Activated CD4-positive, alpha-beta memory T cell treated with anti-CD3 and anti-CD28 coated beads for 36 hours (primary cell): Measurements from ENCODE around the gene LMTK3. TPM values are rescaled to one million over a fixed set of nuclear protein-coding genes. Genes with fewer than 3 reads are reported as not detected.
"Not testable (repeated sequence)": the region's sequence is repeated elsewhere in the genome, so short reads cannot be mapped to it uniquely, and the experiment has no call there.

Experiments used
- CTCF ChIA-PET: fragments of 350-600 bp; sonication (Branson Sonifier 250); formaldehyde crosslinking; loops from one replicate; lab custom pipeline; 2021; ENCODE audit warnings: antibody characterized with exemption, inconsistent platforms; lab: Charles Lee
- POLR2A ChIA-PET: fragments of 350-600 bp; sonication (Branson Sonifier 250); formaldehyde crosslinking; loops from one replicate; lab custom pipeline; 2021; ENCODE audit warnings: antibody characterized with exemption; lab: Charles Lee
- DNase-seq: peaks from one replicate; pipeline ENCODE4 v3.0.0-alpha.2; 2020
- H3K27ac Mint-ChIP-seq: one replicate; pipeline ENCODE4 v1.8.0; 2021; ENCODE audit warnings: mixed read lengths
- H3K27me3 Mint-ChIP-seq: one replicate; pipeline ENCODE4 v1.8.0; 2021; ENCODE audit warnings: mixed read lengths
- H3K36me3 Mint-ChIP-seq: one replicate; pipeline ENCODE4 v1.8.0; 2021; ENCODE audit warnings: mixed read lengths
- H3K4me1 Mint-ChIP-seq: one replicate; pipeline ENCODE4 v1.8.0; 2021; ENCODE audit warnings: low read depth, mixed read lengths
- H3K4me3 Mint-ChIP-seq: one replicate; pipeline ENCODE4 v1.8.0; 2021; ENCODE audit warnings: mild to moderate bottlenecking, mixed read lengths
- H3K9me3 Mint-ChIP-seq: one replicate; pipeline ENCODE4 v1.8.0; 2021; ENCODE audit warnings: mixed read lengths
- intact Hi-C: fragments of 100-400 bp; cut with micrococcal nuclease; formaldehyde crosslinking; loops from one replicate; pipeline ENCODE4 v1.15.1; 2023
- total RNA-seq, 2 experiments: library from RNA; stranded (reverse); gene quantifications; one replicate each; pipeline ENCODE4 v1.2.3, GENCODE V29; 2021

LMTK3 gene
- total RNA-seq, 2 experiments from 2014 or later: 3.6 to 3.8 TPM

DNA sequence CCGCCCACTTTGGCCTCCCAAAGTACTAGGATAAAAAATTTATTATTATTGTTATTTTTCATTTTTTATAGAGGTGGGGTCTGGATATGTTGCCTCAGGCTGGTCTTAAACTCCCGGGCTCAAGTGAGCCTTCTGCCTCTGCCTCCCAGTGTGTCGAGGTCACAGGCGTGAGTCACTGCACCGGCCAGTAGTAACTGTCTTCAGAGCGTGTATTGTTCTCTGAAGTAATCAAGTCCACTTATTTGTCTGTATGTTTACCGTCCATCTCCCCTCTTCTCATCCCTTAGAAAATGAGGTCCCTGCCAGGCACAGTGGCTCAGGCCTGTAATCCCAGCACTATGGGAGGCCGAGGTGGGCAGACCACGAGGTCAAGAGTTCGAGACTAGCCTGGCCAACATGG is 22.1 kb upstream of the LMTK3 start:
- POLR2A ChIA-PET: no interaction called here
- H3K4me1 Mint-ChIP-seq: no peaks in the 10 kb centered on the region
- H3K36me3 Mint-ChIP-seq: no peaks in the 10 kb centered on the region
- peaks cover 3% of the 10 kb centered on the region for H3K27me3 Mint-ChIP-seq
- intact Hi-C loops: no loop called here
- DNase-seq: no peak
- H3K4me3 Mint-ChIP-seq: no peak overlapping the region
- peaks cover 5% of the 10 kb centered on the region for H3K9me3 Mint-ChIP-seq
- no peak overlapping the region for H3K27ac Mint-ChIP-seq
- CTCF ChIA-PET: no interaction called here

DNA sequence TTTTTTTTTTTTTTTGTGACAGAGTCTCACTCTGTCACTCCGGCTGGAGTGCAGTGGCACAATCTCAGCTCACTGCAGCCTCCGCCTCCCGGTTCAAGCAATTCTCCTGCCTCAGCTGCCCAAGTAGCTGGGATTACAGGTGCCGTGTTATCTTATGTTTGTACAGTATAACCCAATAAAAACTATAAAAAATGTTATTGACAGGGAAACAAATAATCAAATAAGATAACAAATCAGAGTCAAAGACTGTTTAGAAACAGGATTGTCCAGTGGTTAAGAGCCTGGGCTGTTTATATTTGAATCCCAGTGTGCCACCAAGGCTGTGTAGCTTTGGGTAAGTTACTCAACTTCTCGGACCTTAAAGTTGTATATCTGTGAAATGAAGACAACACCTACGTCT is 19.1 kb upstream of the LMTK3 start:
- Mint-ChIP-seq H3K27me3 (peaks cover 5% of the 10 kb centered on the region), H3K4me1 (no peaks in the 10 kb centered on the region), H3K4me3 (no peak overlapping the region), H3K27ac (no peak overlapping the region), H3K9me3 (peaks cover 29% of the 10 kb centered on the region), H3K36me3 (peaks cover 4% of the 10 kb centered on the region)
- POLR2A ChIA-PET: no interaction called here
- DNase-seq: no peak
- intact Hi-C loops: no loop called here
- CTCF ChIA-PET: interaction anchor here (1.2 kb wide), 1 partner anchor 58 kb away, joined by 3 read pairs; no protein-coding TSS in a partner anchor

- Mint-ChIP-seq H3K27me3 (peaks cover 5% of the 10 kb centered on the region), H3K4me3 (no peak overlapping the region), H3K9me3 (peaks cover 29% of the 10 kb centered on the region), H3K4me1 (no peaks in the 10 kb centered on the region), H3K36me3 (peaks cover 4% of the 10 kb centered on the region), H3K27ac (no peak overlapping the region)
- CTCF ChIA-PET: no interaction called here
- DNase-seq: no peak
- intact Hi-C loops: no loop called here
- POLR2A ChIA-PET: no interaction called here
Measured at GRCh38 chr19:48530066-48530720, 18.6 kb upstream of the LMTK3 start.

GRCh38 chr19:48529156-48529555 is 17.5 kb upstream of the LMTK3 start:
- H3K9me3 Mint-ChIP-seq: peaks cover 37% of the 10 kb centered on the region
- H3K4me1 Mint-ChIP-seq: no peaks in the 10 kb centered on the region
- H3K4me3 Mint-ChIP-seq: no peak overlapping the region
- H3K27me3 Mint-ChIP-seq: peaks cover 6% of the 10 kb centered on the region
- H3K36me3 Mint-ChIP-seq: peaks cover 8% of the 10 kb centered on the region
- ChIA-PET CTCF (interaction anchor here (0.6 to 2.4 kb wide), 2 partner anchors 55 to 735 kb away, joined by 4 to 9 read pairs; no protein-coding TSS in a partner anchor), POLR2A (no interaction called here)
- no peak overlapping the region for H3K27ac Mint-ChIP-seq
- intact Hi-C loops: no loop called here
- no peak for DNase-seq

DNA sequence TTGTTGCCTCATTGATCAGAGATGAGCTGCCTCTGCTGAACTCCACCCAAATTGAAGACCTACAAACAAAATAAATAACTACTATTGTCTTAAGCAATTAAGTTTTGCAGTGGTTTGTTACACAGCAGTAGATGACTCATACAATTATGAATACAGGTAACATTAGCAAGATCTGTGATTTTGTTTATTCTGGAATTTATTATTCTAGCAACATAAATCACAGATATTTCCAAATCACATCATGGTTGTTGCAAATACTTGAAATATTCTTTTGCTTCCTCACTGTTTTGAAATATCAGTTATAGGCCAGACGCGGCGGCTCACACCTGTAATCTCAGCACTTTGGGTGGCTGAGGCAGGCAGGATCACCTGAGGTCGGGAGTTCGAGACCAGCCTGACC is 13.1 kb upstream of the LMTK3 start:
- no peak for DNase-seq
- CTCF ChIA-PET: interaction anchor here (1.0 kb wide), 1 partner anchor 19 kb away, joined by 3 read pairs; no protein-coding TSS in a partner anchor
- no peak overlapping the region for H3K4me3 Mint-ChIP-seq
- intact Hi-C loops: no loop called here
- peaks cover 40% of the 10 kb centered on the region for H3K9me3 Mint-ChIP-seq
- POLR2A ChIA-PET: no interaction called here
- peaks cover 8% of the 10 kb centered on the region for H3K36me3 Mint-ChIP-seq
- H3K27me3 Mint-ChIP-seq: peaks cover 5% of the 10 kb centered on the region
- no peak overlapping the region for H3K27ac Mint-ChIP-seq
- no peaks in the 10 kb centered on the region for H3K4me1 Mint-ChIP-seq

DNA sequence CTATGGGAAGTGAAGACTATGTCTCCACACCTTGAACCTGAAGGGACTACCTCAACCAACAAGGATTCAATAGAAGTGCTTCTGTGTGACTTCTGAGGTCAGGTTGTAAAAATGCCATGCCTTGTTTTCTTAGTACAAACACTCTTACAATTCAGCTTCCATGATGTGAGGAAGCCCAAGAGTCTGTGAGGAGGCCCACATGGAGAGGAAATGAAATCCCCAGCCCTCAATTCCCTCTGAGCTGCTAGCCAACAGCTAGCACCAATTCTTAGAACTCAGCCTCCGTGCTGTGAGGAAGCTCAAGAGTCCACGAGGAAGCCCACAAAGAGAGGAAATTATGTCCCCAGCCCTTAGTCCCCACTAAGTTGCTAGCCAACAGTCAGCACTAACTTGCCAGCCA is 12.6 kb upstream of the LMTK3 start:
- CTCF ChIA-PET: interaction anchor here (1.0 kb wide), 1 partner anchor 18 kb away, joined by 3 read pairs; no protein-coding TSS in a partner anchor
- Mint-ChIP-seq H3K9me3 (peaks cover 38% of the 10 kb centered on the region), H3K4me1 (no peaks in the 10 kb centered on the region), H3K27me3 (peaks cover 5% of the 10 kb centered on the region), H3K27ac (no peak overlapping the region), H3K4me3 (no peak overlapping the region), H3K36me3 (peaks cover 8% of the 10 kb centered on the region)
- intact Hi-C loops: no loop called here
- no peak for DNase-seq
- POLR2A ChIA-PET: no interaction called here

DNA sequence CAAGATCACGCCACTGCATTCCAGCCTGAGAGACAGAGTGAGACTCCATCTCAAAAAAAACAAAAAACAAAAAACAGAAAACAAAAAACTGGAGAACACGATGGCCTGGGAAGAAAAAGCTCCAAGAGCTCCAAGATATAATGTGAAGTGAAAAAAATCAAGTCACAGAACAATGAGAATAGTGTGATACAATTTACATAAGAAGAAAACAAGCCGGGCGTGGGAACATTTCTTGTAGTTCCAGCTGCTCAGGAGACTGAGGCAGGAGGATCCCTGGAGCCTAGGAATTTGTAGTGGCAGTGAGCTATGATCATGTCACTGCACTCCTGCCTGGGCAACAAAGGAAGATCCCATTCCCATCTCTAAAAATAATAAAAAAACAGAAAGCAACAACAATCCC is 8.5 kb upstream of the LMTK3 start:
- intact Hi-C loops: no loop called here
- DNase-seq: no peak
- ChIA-PET POLR2A (no interaction called here), CTCF (interaction anchor here (1.0 to 1.6 kb wide), 3 partner anchors 14 to 69 kb away, joined by 3 to 4 read pairs (median 3); no protein-coding TSS in a partner anchor)
- Mint-ChIP-seq H3K27me3 (peaks cover 3% of the 10 kb centered on the region), H3K9me3 (peaks cover 11% of the 10 kb centered on the region), H3K36me3 (peaks cover 4% of the 10 kb centered on the region), H3K4me3 (no peak overlapping the region), H3K27ac (no peak overlapping the region), H3K4me1 (no peaks in the 10 kb centered on the region)

- POLR2A ChIA-PET: interaction anchor here (0.7 kb wide), 1 partner anchor 10 kb away, joined by 4 read pairs; no protein-coding TSS in a partner anchor
- H3K36me3 Mint-ChIP-seq, DNase-seq, H3K9me3 Mint-ChIP-seq, H3K4me1 Mint-ChIP-seq, H3K27me3 Mint-ChIP-seq, H3K4me3 Mint-ChIP-seq, H3K27ac Mint-ChIP-seq, intact Hi-C loops: not testable (repeated sequence)
- CTCF ChIA-PET: interaction anchor here (1.0 to 1.6 kb wide), 3 partner anchors 13 to 69 kb away, joined by 3 to 4 read pairs (median 3); no protein-coding TSS in a partner anchor
Measured at GRCh38 chr19:48519426-48519825, 7.8 kb upstream of the LMTK3 start.

- CTCF ChIA-PET: no interaction called here
- no peak overlapping the region for H3K27ac Mint-ChIP-seq
- no peaks in the 10 kb centered on the region for H3K36me3 Mint-ChIP-seq
- intact Hi-C loops: no loop called here
- DNase-seq: no peak
- H3K4me1 Mint-ChIP-seq: peaks cover 6% of the 10 kb centered on the region
- no peaks in the 10 kb centered on the region for H3K27me3 Mint-ChIP-seq
- no peak overlapping the region for H3K4me3 Mint-ChIP-seq
- no peaks in the 10 kb centered on the region for H3K9me3 Mint-ChIP-seq
- POLR2A ChIA-PET: no interaction called here
Measured at GRCh38 chr19:48518207-48518606, 6.6 kb upstream of the LMTK3 start.

DNA sequence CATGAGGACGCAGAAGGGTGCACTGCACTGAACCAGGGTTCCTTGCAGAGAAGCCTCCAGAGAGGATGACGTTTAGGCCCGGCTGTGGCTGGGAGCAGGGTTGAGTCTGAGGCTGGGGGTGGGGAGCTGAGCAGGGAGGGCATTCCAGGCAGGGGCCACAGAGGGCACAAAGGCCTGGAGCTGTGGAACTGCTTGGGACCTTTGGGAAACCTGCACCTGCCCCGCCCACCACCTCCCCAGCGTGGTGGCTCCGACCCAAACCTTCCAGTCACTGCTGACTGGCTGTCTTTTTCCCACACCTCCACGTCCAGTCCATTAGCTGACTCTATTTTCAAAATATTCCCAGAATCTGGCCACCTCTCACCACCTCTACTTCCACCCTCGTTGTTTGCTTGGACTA is 4.9 kb upstream of the LMTK3 start:
- no peaks in the 10 kb centered on the region for H3K9me3 Mint-ChIP-seq
- intact Hi-C loops: no loop called here
- H3K4me3 Mint-ChIP-seq: no peak overlapping the region
- no peaks in the 10 kb centered on the region for H3K27me3 Mint-ChIP-seq
- H3K4me1 Mint-ChIP-seq: peaks cover 6% of the 10 kb centered on the region
- H3K27ac Mint-ChIP-seq: no peak overlapping the region
- POLR2A ChIA-PET: no interaction called here
- H3K36me3 Mint-ChIP-seq: no peaks in the 10 kb centered on the region
- DNase-seq: no peak
- CTCF ChIA-PET: interaction anchor here (0.7 to 1.8 kb wide), 2 partner anchors 73 to 959 kb away, joined by 3 to 8 read pairs; no protein-coding TSS in a partner anchor

- Mint-ChIP-seq H3K27me3 (no peaks in the 10 kb centered on the region), H3K36me3 (no peaks in the 10 kb centered on the region), H3K4me3 (no peak overlapping the region), H3K9me3 (no peaks in the 10 kb centered on the region), H3K27ac (no peak overlapping the region), H3K4me1 (peaks cover 14% of the 10 kb centered on the region)
- intact Hi-C loops: loop anchor here (5.0 kb wide), 1 partner anchor 182 kb away; no protein-coding TSS in a partner anchor
- CTCF ChIA-PET: interaction anchor here (0.6 to 3.0 kb wide), 6 partner anchors 23 to 123 kb away, joined by 3 to 16 read pairs (median 8); partner anchors contain the start of gene KDELR1
- no peak for DNase-seq
- POLR2A ChIA-PET: interaction anchor here (2.1 kb wide), 1 partner anchor 105 kb away, joined by 5 read pairs; the partner anchor contains the start of genes RPL18 and SPHK2
Measured at GRCh38 chr19:48514123-48514458, 2.5 kb upstream of the LMTK3 start.

DNA sequence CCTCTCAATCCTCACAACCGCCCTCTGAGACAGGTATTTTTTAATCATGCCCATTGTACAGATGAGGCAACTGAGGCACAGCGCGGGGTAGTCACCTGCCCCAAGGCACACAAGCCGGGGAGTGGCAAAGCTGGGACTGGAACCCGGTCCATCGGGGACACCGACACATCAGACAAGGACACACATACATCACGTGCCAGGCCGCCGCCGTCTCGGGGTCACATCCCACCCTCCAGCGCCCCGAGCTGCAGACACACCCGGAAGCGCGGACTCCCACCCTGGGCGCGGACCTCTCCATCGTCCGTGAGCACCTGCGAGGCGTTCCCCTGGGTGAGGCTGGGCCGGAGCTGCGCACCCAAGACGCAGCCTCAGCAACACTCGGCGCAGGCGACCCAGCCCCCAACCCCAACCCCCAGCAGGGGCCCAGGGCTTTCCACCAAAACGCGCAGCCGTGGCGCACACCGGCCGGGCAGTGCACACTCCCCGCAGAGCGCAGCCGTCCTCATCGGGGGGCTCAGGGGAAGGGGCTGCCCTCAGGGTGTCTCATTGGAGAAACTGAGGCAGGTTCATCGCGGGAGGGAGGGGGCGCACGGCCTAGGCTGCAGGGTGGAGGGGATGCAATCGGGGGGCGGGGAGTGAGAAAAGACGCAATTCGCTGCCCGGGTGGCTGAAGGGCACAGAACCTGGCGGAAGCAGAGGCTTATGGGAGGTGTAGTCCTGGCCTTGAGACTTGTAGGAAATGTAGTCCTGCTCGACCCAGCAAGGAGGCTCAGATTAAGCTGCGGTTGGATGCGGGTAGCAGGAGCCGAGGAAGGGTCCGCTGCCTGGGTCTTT is 1.9 kb upstream of the LMTK3 start:
- H3K4me3 Mint-ChIP-seq: no peak overlapping the region

More for the DNA sequence above, 1.9 kb upstream of the LMTK3 start:
- ChIA-PET CTCF (interaction anchor here (0.9 to 3.0 kb wide), 5 partner anchors 22 to 95 kb away, joined by 3 to 16 read pairs (median 13); no protein-coding TSS in a partner anchor), POLR2A (interaction anchor here (2.1 kb wide), 1 partner anchor 106 kb away, joined by 5 read pairs; the partner anchor contains the start of genes RPL18 and SPHK2)
- Mint-ChIP-seq H3K27me3 (no peaks in the 10 kb centered on the region), H3K9me3 (no peaks in the 10 kb centered on the region), H3K36me3 (no peaks in the 10 kb centered on the region), H3K27ac (peak overlapping the region; percentile 58), H3K4me1 (peaks cover 14% of the 10 kb centered on the region)
- intact Hi-C loops: loop anchor here (2.0 to 5.0 kb wide), 2 partner anchors 45 to 181 kb away; partner anchors contain the start of gene CYTH2
- DNase-seq: peak; percentile 85
